GM19468 (cell line): ENCODE measurements around the gene MEP1B.

ENCODE experiments used
- ATAC-seq: cut with Tn5 transposase; IDR thresholded peaks from one replicate; pipeline ENCODE4 v1.9.1; 2021; ENCODE audit warnings: mild to moderate bottlenecking, moderate library complexity, moderate number of reproducible peaks; ENCODE audit not compliant: unreplicated experiment; ENCODE audit errors: extremely low read depth

MEP1B gene

DNA sequence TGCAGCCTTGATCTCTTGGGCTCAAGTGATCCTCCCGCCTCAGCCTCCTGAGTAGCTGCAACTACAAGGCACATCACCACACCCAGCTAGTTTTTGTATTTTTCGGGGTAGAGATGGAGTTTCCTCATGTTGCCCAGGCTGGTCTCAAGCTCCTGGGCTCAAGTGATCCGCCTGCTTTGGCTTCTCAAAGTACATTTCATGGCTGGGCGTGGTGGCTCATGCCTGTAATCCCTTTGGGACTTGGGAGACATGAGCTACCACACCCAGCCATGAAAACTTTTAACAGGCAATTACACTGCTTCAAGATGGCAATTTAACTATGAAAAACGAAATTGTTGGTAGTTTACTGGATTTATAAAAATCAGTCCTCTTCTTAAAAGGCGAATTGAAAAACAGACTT is 69.7 kb downstream of the MEP1B start:
- ATAC-seq: no peak

GRCh38 chr18:32261003-32261402 is 71.2 kb downstream of the MEP1B start:
- no peak for ATAC-seq

DNA sequence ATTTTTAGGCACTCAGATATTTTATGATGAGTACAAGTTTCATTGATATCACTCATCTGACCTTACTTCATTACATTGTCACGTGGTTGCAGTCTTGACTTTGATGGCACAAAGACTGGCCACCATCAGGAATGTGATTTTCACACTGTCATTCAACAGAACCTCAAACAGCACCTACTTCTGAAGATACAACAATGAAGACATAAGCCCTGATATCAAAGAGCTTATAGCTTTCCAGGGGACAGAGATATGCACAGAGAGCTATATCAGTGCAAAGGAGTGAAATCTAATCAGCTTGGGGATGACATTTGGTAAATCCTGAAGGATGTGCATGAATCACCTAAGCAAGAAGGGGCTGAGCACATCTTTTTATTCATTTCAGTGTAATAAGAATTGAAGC is 72.3 kb downstream of the MEP1B start:
- ATAC-seq: no peak

DNA sequence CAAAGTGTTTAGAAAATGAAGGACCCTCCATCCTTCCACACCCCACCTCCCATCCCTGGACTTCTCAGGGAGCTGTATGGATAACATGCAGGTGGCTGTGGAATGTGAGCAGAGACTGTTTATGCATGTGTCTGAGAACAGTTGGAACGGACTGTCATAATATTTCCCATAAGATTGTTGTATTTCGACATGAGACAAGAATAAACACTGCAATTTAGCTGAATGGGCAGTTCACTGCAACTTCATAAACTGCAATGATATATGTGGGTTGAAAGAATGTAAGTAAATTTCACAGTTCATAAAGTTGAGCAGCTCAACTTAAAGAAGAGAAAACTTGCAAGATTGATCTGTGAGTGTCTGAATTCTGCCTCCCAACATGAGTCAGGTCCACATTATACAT is 74.6 kb downstream of the MEP1B start:
- no peak for ATAC-seq

GRCh38 chr18:32267463-32267862 is 77.6 kb downstream of the MEP1B start:
- no peak for ATAC-seq
